Panc1 (cell line): ENCODE data around the gene PRKCB. TPM values are rescaled to one million over a fixed set of nuclear protein-coding genes. Genes with fewer than 3 reads are reported as not detected.

Source experiments
- ATAC-seq: fragments of 200-7000 bp; cut with Tn5 transposase; 2 replicates; pipeline ENCODE4 v1.9.1; 2020; ENCODE audit warnings: mild to moderate bottlenecking, moderate library complexity
- BruUV-seq: library from RNA; stranded (reverse); fragments of 400-500 nt; replicated peaks from 2 replicates; lab custom pipeline; 2021; lab: Mats Ljungman, UMichigan
- CTCF ChIA-PET: fragments of 300-600 bp; sonication (Branson Sonifier 250); formaldehyde crosslinking; loops from one replicate; lab custom pipeline; 2022; ENCODE audit warnings: antibody characterized with exemption; lab: Charles Lee
- POLR2A ChIA-PET: fragments of 300-600 bp; sonication (Branson Sonifier 250); formaldehyde crosslinking; loops from one replicate; lab custom pipeline; 2022; ENCODE audit warnings: antibody characterized with exemption; lab: Charles Lee
- DNase-seq: peaks from one replicate; pipeline ENCODE4 v3.0.0-alpha.2; 2010; ENCODE audit warnings: low read depth, low spot score
- H3K27ac ChIP-seq: 2 replicates; pipeline ENCODE4 v1.5.1; 2011; ENCODE audit warnings: mild to moderate bottlenecking, low read length, inconsistent platforms
- H3K27me3 ChIP-seq: fragments of 200-500 bp; sonication (Bioruptor generic); 2 replicates; pipeline ENCODE4 v1.6.0; 2014; ENCODE audit warnings: low read length, inconsistent platforms; ENCODE audit not compliant: control insufficient read depth, insufficient read depth
- H3K36me3 ChIP-seq: fragments of 200-500 bp; sonication (Bioruptor generic); 2 replicates; pipeline ENCODE4 v1.5.1; 2014; ENCODE audit warnings: inconsistent platforms, mild to moderate bottlenecking, low read length, moderate library complexity; ENCODE audit not compliant: control insufficient read depth, insufficient read depth
- H3K4me1 ChIP-seq: 2 replicates; pipeline ENCODE4 v1.5.1; 2011; ENCODE audit warnings: inconsistent platforms, mild to moderate bottlenecking, low read length, moderate library complexity; ENCODE audit not compliant: control insufficient read depth, insufficient read depth
- H3K4me3 ChIP-seq, 2 experiments: 2 replicates each; pipeline ENCODE4 v1.5.1; 2011 to 2012; ENCODE audit warnings: low read depth in 2 of 2, low read length in 2 of 2, mild to moderate bottlenecking in 2 of 2, inconsistent platforms in 1 of 2, moderate library complexity in 1 of 2
- H3K9me3 ChIP-seq: fragments of 200-500 bp; sonication (Bioruptor generic); 2 replicates; pipeline ENCODE4 v1.5.1; 2014; ENCODE audit warnings: low read depth, mild to moderate bottlenecking, inconsistent platforms, low read length, moderate library complexity; ENCODE audit not compliant: control insufficient read depth, insufficient read depth
- POLR2AphosphoS5 ChIP-seq: IDR thresholded peaks from 2 replicates; pipeline ENCODE4 v1.6.1; 2012; ENCODE audit warnings: mild to moderate bottlenecking, low read depth, low read length, moderate library complexity
- SIN3A ChIP-seq: IDR thresholded peaks from 2 replicates; pipeline ENCODE4 v1.6.1; 2012; ENCODE audit warnings: low read depth, mild to moderate bottlenecking, low read length, moderate library complexity, borderline replicate concordance; ENCODE audit not compliant: insufficient read depth
- TCF7L2 ChIP-seq: IDR thresholded peaks from 2 replicates; pipeline ENCODE4 v1.6.1; 2011; ENCODE audit warnings: mild to moderate bottlenecking, low read depth, low read length, inconsistent platforms
- in situ Hi-C: cut with HindIII; loops from 2 replicates; pipeline ENCODE4 v1.10.0; 2016; ENCODE audit warnings: low sequenced_read_pairs, low pct_unique_long_range_greater_than_20kb
- intact Hi-C: fragments of 100-400 bp; cut with micrococcal nuclease; formaldehyde crosslinking; loops from one replicate; pipeline ENCODE4 v1.10.0; 2022; ENCODE audit not compliant: unreplicated experiment
- total RNA-seq: library from RNA; stranded (reverse); gene quantifications from one replicate; pipeline ENCODE4 v1.2.1, GENCODE V29; 2021; ENCODE audit not compliant: unreplicated experiment
- TF ChIP-seq, protein P1 (sequence below), 2 experiments: IDR thresholded peaks; 2 replicates each; pipeline ENCODE4 v1.6.1; 2011 to 2012; ENCODE audit warnings: low read depth in 2 of 2, control low read depth in 1 of 2, low read length in 1 of 2, mild to moderate bottlenecking in 1 of 2, moderate library complexity in 1 of 2; ENCODE audit not compliant: insufficient read depth in 1 of 2
- TF ChIP-seq, protein P2 (sequence below): fragments of 450-650 bp; IDR thresholded peaks from 2 replicates; pipeline ENCODE4 v1.5.1; 2017; ENCODE audit warnings: mild to moderate bottlenecking

PRKCB gene
- total RNA-seq, 1 experiment from 2014 or later, result 0.41 TPM

DNA sequence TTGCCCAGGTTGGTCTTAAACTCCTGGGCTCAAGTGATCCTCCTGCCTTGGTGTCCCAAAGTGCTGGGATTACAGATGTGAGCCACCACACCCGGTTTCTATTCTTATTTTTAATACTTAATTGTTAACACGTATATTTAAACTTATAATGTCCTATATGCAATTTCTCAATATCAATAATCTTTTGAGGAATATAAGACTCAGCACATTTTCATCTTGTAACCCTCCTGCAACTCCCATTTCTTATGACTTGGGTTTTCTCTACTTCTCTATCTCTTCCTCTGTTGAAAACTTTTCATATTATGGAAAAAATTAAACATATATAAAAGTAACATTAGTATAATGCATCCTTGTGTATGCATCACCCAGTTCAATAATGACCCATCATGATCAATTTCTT, 150.7 kb downstream of the PRKCB start:
- Histone ChIP-seq H3K27me3 (peaks cover 15% of the 10 kb centered on the region), H3K4me3 (no peak overlapping the region), H3K27ac (no peak overlapping the region), H3K4me1 (no peaks in the 10 kb centered on the region), H3K36me3 (no peaks in the 10 kb centered on the region), H3K9me3 (no peaks in the 10 kb centered on the region)
- intact Hi-C loops (no loop called here), in situ Hi-C loops (no loop called here)
- no peak for TF ChIP-seq POLR2AphosphoS5
- TF ChIP-seq, protein P1, sequence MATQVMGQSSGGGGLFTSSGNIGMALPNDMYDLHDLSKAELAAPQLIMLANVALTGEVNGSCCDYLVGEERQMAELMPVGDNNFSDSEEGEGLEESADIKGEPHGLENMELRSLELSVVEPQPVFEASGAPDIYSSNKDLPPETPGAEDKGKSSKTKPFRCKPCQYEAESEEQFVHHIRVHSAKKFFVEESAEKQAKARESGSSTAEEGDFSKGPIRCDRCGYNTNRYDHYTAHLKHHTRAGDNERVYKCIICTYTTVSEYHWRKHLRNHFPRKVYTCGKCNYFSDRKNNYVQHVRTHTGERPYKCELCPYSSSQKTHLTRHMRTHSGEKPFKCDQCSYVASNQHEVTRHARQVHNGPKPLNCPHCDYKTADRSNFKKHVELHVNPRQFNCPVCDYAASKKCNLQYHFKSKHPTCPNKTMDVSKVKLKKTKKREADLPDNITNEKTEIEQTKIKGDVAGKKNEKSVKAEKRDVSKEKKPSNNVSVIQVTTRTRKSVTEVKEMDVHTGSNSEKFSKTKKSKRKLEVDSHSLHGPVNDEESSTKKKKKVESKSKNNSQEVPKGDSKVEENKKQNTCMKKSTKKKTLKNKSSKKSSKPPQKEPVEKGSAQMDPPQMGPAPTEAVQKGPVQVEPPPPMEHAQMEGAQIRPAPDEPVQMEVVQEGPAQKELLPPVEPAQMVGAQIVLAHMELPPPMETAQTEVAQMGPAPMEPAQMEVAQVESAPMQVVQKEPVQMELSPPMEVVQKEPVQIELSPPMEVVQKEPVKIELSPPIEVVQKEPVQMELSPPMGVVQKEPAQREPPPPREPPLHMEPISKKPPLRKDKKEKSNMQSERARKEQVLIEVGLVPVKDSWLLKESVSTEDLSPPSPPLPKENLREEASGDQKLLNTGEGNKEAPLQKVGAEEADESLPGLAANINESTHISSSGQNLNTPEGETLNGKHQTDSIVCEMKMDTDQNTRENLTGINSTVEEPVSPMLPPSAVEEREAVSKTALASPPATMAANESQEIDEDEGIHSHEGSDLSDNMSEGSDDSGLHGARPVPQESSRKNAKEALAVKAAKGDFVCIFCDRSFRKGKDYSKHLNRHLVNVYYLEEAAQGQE (IDR thresholded peaks at IDR 0.05; ENCODE audit: insufficient read depth in 1 of 2, low read depth in 2 of 2, low read length in 1 of 2), result no peak
- TF ChIP-seq SIN3A, result no peak
- TF ChIP-seq TCF7L2, result no peak
- TF ChIP-seq, protein P2, sequence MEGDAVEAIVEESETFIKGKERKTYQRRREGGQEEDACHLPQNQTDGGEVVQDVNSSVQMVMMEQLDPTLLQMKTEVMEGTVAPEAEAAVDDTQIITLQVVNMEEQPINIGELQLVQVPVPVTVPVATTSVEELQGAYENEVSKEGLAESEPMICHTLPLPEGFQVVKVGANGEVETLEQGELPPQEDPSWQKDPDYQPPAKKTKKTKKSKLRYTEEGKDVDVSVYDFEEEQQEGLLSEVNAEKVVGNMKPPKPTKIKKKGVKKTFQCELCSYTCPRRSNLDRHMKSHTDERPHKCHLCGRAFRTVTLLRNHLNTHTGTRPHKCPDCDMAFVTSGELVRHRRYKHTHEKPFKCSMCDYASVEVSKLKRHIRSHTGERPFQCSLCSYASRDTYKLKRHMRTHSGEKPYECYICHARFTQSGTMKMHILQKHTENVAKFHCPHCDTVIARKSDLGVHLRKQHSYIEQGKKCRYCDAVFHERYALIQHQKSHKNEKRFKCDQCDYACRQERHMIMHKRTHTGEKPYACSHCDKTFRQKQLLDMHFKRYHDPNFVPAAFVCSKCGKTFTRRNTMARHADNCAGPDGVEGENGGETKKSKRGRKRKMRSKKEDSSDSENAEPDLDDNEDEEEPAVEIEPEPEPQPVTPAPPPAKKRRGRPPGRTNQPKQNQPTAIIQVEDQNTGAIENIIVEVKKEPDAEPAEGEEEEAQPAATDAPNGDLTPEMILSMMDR, result no peak
- POLR2A ChIA-PET, result no interaction called here
- no TSS peak for BruUV-seq
- ATAC-seq (no peak), DNase-seq (no peak)
- CTCF ChIA-PET, result no interaction called here

DNA sequence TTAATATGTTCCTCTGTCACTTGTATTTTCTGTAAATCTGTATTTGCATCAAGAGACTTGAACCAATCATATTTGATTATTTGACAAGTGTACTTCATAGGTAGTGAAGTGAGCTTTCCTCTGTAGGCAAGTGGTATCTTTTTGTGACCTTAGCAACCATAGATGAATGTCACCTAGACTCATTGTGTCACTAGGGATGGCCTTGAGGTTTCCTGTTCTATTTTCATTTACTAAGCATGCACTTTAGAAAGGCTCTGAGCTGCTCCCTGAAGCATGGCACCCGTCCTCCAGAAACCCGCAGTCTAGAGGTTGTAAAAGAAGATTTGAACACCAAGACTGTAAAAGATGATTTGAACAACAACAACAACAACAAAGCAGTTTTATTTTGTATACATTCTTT, 151.7 kb downstream of the PRKCB start:
- Histone ChIP-seq H3K4me1 (no peaks in the 10 kb centered on the region), H3K4me3 (no peak overlapping the region), H3K36me3 (no peaks in the 10 kb centered on the region), H3K27ac (no peak overlapping the region), H3K27me3 (peaks cover 15% of the 10 kb centered on the region), H3K9me3 (no peaks in the 10 kb centered on the region)
- intact Hi-C loops, result no loop called here
- in situ Hi-C loops, result no loop called here
- ChIA-PET CTCF (no interaction called here), POLR2A (interaction anchor here (0.7 kb wide), 1 partner anchor 357 kb away, joined by 14 read pairs; no protein-coding TSS in a partner anchor)
- TF ChIP-seq POLR2AphosphoS5, result no peak
- TF ChIP-seq, protein P2, result no peak
- TF ChIP-seq TCF7L2, result no peak
- TF ChIP-seq, protein P1 (IDR thresholded peaks at IDR 0.05; ENCODE audit: insufficient read depth in 1 of 2, low read depth in 2 of 2, low read length in 1 of 2), result no peak
- TF ChIP-seq SIN3A, result no peak
- ATAC-seq, result no peak
- no TSS peak for BruUV-seq
- no peak for DNase-seq
